Measurements from ENCODE around the gene GABRR1. TPM values are rescaled to one million over a fixed set of nuclear protein-coding genes. Genes with fewer than 3 reads are reported as not detected.

GABRR1 gene
- total RNA-seq, 1 donor from 2014 or later, result not detected

Other genes starting within 250 kb of the GABRR1 start
- gene PNRC1, start 136.6 kb downstream of the GABRR1 start, total RNA-seq, result 75.7 and 79.9 TPM in 2 replicates
- not detected in 2 replicates for gene SRSF12, start 99.3 kb downstream of the GABRR1 start, total RNA-seq
- gene PM20D2, start 71.3 kb downstream of the GABRR1 start, total RNA-seq, result 7.2 and 8.2 TPM in 2 replicates
- gene GABRR2, start 97.9 kb upstream of the GABRR1 start, total RNA-seq, result 1.4 and 1.6 TPM in 2 replicates
- gene UBE2J1, start 135.4 kb upstream of the GABRR1 start, total RNA-seq, result 37.8 and 39.5 TPM in 2 replicates
- gene RRAGD, start 194.9 kb upstream of the GABRR1 start, total RNA-seq, result 9.5 and 11.5 TPM in 2 replicates
- 3.8 and 5.9 TPM in 2 replicates for gene ANKRD6, start 215.8 kb upstream of the GABRR1 start, total RNA-seq

Measured in T-helper 1 cell treated with Interleukin-12 subunit alpha and Interleukin-12 subunit beta and Interleukin-4 antibody, amounts not matched to agents 30 ng/mL and 1 ng/mL, for 36 hours (primary cell).